M059J (cell line): ENCODE measurements around the gene CUTC. TPM values are rescaled to one million over a fixed set of nuclear protein-coding genes. Genes with fewer than 3 reads are reported as not detected.

ENCODE experiments used
- DNase-seq: peaks from one replicate; pipeline ENCODE4 v3.0.0-alpha.2; 2012; ENCODE audit warnings: low read depth
- total RNA-seq: library from RNA; depleted of rRNA; stranded (reverse); fragments of >200 nt; shearing (Covaris generic); gene quantifications from 2 replicates; pipeline ENCODE4 v1.2.3, GENCODE V29; 2014; rRNA removed

Gene CUTC
- total RNA-seq, 1 experiment from 2014 or later = 29.5 TPM

DNA sequence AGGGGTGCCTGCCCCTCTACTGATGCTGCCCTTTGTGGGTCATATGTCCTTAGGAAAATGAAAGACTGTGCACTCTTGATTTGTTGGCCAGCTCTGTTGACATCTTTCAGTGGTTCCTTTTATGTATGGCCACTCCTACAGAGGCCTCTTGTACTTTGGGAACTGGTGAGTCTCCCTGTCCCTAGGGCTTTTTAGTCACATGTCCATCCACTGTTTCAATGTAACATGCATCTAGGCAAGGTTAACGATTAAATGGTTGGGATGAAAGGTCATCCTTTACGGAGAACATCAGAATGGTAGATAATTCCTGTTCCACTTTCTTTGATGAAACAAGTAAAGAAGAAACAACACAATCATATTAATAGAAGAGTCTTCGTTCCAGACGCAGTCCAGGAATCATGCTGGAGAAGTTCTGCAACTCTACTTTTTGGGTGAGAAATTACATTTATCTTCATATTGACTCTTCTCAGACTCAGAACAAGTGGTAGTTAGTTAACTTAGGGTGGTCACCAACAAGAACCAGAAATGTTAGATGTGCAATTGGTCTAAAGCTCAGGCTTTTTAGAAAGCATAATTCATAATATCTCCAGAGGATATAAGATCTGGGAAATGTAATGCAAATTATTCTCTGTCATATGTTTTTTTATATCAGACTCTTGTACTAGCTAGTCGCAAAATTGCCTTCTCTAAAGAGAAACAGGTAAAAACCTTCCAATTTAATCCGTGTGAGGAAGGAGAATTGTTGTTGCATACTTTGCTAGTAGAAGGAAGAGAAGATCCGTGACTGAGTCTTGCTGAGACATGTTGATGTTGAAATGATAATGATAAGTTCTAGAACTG is 50.6 kb downstream of the CUTC start, which contains the start of gene ABCC2:
Gene ABCC2, plus strand, starts transcription at position 194 of the 840 bp plus-strand sequence. Its CDS starts 205 bp downstream, at position 399.
- DNase-seq = peak; percentile 31

DNA sequence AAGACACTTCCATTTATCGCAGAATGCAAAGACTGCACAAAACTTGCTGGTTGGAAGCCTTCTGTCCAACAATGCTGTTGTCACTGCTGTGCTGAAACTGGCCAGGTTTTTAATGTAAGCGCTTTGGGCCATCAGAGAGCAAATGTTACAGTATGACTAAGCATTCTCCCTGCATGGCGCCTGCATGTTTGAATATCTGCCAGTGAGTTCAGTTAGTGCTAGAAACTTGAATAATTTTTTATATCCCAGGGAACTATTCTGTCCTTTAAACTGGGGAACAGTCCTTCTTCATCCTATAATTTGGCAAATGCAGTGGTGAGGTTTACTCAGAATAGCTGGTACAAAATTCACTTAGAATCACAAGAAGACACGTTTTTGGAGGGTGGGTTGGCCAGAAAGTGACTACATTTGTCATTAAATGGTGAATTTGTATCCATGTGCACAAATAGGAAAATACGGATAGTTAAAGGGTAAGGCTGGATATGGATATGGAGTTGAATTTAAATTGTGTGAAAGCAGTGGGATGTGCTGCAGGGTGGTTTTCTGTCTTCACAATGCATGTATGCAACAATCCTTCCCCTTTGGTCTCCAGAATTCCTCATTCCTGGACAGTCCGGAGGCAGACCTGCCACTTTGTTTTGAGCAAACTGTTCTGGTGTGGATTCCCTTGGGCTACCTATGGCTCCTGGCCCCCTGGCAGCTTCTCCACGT is 52.1 kb downstream of the CUTC start:
- peak; percentile 88 for DNase-seq

DNA sequence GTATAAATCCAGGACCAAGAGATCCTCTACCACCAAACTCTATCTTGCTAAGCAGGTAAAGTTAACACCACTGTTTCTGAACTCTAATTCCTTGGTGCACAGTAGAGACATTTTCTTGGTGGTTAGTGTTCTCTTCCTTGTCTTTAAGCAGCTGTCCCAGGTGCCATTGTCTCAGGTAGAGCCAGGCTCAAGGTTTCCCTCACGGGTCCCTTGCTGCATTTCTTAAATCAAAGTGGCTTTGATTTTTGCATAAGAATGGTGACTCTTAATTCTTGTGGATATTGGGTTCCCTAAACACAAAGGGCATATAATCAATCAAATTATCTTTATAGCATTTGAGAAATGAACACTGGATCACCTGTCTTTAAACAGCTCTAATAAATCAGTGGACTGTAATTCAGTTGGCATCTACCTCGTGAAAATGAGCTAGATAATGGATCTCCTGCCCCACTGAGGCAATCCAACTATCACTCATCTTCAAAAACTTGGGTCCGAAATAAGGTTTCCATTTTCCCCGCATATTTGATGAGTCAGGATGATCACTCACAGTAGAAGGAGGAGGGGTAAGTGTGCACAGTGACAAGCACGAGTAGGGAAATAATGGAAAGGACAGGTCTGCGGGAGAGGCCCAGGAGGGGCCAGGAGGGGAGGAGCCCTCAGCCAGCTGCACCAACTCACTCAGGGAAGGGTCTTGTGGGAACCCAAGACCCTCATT is 52.9 kb downstream of the CUTC start:
- peak; percentile 38 for DNase-seq

GRCh38 chr10:99785646-99786045 is 53.6 kb downstream of the CUTC start:
- DNase-seq = peak; percentile 24

DNA sequence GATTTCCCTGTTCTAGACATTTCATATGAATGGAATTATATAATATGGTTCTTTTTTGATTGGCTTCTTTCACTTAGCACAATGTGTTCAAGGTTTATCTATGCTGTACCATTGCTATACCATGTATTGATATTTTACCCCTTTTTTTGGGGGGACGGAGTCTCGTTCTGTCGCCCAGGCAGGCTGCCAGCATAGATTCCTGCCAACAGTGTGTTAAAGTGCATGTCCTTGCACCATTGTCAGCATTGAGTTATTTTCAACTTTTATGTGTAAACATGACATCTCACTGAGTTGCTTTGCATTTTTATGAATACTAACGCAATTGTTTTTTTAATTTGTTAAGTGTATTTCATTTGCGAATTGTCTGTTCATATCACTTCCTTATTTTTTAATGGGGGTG is 55.3 kb downstream of the CUTC start:
- DNase-seq = no peak

DNA sequence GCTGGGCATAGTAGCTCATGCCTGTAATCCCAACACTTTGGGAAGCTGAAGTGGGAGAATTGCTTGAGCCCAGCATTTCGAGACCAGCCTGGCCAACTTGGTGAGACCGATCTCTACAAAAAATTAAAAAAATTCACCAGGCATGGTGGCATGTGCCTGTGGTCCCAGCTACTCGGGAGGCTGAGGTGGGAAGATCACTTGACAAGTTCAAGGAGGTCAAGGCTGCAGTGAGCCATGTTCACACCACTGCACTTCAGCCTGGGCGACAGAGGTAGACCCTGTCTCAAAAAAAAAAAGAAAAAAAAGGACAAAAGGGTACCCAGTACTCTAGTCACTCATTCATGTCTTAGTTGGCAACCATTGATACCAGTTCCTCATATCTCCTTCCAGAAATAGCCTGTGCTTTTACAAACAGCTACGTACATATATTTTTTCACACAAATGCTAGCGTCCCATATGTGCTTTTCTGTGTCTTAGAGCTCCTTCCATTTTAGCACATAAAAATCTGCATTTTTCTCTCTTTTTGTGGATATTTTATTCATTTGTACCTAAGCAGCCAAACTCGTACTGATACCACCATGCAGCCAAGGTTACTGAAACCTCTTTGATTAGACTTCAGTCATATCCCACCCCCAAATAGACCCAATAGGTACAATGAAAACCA is 55.9 kb downstream of the CUTC start:
- DNase-seq = no peak

DNA sequence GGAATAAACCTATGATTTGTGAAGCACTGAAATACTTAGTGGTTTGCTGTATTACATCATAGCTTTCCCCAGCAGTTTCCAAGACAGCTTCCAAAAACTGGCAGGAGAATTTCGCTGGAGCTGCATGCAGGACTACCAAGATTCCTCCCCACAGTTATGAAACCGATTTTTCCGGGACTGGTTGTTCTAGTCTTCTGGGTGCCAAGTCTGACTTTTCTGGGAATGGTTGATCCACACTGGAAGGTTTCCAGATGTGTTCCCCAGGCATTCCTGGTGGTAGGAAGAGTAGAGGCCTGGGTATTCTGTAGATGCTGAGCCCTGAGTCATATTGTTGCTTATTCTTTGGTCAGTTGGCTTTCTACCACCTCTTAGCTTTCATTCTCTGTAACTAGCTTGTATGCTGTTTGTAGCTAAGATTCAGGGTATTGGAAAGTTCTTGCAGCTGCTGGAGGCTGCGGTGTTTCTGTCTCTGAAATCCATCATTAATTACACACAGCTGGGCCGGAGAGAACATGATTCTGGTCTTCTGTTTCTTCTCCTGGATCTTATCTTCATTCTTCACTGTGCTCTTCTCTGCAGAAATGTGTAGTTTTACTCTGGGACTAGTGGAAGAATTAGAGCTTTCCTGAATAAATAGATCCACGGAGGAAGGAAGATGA is 56.7 kb downstream of the CUTC start:
- DNase-seq = peak; percentile 63

DNA sequence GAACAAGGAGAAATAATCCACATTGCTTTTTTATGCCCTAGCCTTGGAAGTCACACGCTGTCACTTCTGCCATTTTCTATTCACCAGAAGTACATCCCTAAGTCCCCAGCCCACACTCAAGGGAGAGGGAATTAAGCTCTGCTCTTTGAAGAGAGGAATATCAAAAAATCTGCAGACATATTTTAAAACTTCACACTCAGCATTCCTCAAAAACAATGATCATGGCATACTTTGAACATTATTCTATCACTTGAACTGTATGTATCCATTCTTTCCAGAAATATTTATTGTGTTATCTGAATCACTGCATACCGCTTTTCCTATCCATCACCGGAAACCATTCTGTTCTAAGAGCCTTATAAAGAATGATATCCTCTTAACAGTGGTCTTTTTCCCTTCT is 59.8 kb downstream of the CUTC start:
- no peak for DNase-seq

DNA sequence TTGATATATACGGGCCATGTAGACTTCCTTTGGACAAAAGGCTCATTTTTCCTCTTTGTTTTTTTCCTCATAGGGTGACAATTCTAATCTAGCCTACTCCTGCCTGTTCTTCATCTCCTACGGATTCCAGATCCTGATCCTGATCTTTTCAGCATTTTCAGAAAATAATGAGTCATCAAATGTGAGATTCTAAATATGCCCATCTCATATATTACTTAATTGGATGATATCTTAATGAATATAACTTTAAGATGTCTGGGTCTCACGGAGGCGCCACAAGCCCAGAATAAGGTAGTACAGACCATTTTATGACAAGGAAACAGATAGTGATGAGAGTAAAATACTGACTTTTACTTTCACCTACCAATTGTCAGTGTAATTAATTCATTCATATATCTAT is 61.8 kb downstream of the CUTC start:
- no peak for DNase-seq

GRCh38 chr10:99796928-99797327 is 64.9 kb downstream of the CUTC start:
- DNase-seq = no peak

GRCh38 chr10:99798031-99798430 is 66.0 kb downstream of the CUTC start:
- DNase-seq = no peak

DNA sequence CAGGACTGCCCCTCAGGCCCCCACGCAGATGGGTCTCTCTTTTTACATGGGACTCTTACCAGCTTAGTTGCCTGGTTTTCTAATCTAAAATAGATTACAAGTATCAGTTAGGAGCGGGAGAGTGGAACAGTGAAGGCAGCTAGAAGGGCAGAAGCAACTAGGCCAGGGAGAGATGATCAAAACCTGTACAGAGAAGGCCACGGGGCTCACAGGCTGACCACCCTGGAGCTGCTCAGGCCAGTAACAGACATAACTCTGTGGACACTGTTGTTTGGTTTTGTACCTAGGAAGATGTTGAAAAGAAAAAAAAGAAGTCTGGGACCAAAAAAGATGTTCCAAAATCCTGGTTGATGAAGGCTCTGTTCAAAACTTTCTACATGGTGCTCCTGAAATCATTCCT is 66.9 kb downstream of the CUTC start:
- no peak for DNase-seq

DNA sequence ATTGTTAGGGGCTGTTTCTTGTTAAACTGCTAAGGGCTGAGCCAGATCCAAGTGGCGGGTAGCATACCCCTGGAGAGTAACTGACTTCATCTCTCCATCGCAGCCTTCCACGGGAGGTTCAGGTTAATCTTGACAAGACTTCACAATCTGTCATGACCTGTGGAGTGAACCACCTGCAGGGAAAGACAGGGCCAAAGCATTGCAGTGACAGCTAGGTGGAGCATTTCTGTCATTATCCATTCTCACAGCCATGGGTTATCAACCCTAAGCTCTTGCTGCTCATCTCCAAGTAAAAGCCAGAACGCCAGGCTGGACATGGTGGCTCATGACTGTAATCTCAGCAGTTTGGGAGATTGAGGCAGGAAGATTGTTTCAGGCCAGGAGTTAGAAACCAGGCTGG is 67.6 kb downstream of the CUTC start:
- no peak for DNase-seq

GRCh38 chr10:99804471-99804870 is 72.4 kb downstream of the CUTC start:
- DNase-seq = no peak

- DNase-seq = no peak
Measured at GRCh38 chr10:99805190-99805589, 73.2 kb downstream of the CUTC start.

Other genes starting within 250 kb of the CUTC start
- 0.12 TPM in 1 of 2 replicates, not detected in the other for gene NKX2-3, start 199.3 kb upstream of the CUTC start, total RNA-seq
- gene SLC25A28, start 111.8 kb upstream of the CUTC start, total RNA-seq = 36.5 and 47.9 TPM in 2 replicates
- 10.0 and 17.4 TPM in 2 replicates for gene ENTPD7, start 72.7 kb upstream of the CUTC start, total RNA-seq
- 27.8 and 35.7 TPM in 2 replicates for gene COX15, start 107 bp upstream of the CUTC start, total RNA-seq
- 0.52 and 6.1 TPM in 2 replicates for gene ABCC2, start 50.4 kb downstream of the CUTC start, total RNA-seq